ENCODE measurements around the gene EIF2AK2.
"Not testable (repeated sequence)": the region's sequence is repeated elsewhere in the genome, so short reads cannot be mapped to it uniquely, and the experiment has no call there.

EIF2AK2 gene

DNA sequence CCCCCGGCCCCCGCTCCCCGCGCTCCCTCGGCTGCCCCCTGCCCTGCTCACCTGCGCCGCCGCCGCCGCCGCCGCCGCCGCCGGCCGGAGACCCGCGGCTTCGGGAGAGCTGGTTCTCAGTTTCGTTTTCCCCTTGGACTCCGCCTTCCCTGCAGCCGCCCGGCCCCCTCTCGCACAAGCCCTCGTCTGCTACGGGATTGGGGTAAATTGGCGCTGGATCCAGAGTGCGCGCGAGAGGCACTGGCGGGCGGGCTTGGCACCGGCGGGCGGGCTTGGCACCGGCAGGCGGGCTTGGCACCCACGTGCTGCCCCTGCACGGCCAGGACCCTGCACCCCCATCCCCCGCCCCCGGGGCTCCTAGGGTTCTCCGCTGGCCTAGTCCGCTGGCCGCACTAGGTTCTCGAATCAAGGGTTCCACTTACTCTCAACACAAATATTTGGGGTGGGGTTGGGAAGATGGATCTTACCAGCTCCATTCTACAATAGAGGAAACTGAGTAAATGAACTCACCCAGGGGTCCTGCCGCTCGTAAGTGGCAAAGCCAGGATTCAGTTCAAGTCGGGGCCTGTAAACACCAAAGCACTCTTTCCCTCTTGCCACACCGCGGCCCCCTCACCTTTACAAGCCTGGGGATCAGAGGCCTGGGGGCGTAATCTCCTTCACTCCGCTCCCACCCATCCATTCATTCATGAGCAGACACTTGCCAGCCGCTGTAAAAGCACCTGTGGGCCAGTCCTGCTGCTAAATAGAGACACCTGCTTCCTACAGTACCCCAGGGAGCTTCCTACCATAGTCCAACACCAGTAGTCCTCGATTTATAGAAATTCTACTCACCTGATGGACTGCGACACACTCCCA, at the start of gene EIF2AK2:
EIF2AK2 (minus strand) TSS at position 124 of the 858 bp plus-strand sequence. CDS start 9,174 bp downstream, outside the sequence.
- peak; percentile 28 for DNase-seq (ENCODE audit: low read depth)

DNA sequence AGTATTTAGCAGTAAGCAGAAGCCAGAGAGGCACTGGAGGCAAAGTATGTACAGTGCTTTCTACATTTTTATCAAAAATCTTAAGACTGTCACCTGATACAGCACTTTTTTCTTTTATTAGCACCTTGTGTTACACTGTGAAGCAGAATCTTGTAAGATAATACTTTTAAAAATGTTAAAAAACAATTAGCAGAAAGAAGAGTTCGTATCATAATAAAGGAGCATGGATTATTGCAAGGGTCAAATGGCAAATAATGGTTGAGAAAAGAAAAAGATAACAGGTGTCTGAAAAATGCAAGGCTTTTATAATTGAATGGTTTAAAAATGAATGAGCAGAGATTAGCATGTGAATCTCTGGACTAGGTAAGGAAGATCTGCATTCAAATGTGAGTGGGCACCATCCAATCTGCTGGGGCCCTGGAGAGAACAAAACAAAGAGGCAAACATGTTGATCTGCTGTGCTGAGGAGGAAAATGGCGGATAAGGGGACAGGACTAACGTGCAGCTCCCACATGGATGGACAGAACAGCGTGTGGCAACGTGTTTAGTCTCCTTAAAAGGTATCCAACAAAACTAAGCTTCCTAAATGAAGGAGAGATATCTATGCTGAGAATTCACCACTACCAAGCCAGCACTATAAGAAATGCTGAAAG, 49.0 kb upstream of the EIF2AK2 start:
- no peak for DNase-seq (ENCODE audit: low read depth)

DNA sequence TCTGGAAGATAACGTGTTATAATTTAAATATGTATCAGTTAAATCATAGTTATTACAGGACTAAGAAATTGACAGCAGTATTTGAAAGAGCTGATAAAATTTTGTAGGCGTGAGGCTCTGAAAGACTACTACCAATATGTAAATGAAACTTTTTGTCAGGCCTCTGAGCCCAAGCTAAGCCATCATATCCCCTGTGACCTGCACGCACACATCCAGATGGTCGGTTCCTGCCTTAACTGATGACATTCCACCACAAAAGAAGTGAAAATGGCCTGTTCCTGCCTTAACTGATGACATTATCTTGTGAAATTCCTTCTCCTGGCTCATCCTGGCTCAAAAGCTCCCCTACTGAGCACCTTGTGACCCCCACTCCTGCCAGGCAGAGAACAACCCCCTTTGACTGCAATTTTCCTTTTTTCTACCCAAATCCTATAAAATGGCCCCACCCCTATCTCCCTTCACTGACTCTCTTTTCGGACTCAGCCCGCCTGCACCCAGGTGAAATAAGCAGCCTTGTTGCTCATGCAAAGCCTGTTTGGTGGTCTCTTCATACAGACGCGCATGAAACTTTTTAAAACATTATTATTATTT, 48.4 kb upstream of the EIF2AK2 start:
- not testable (repeated sequence) for DNase-seq (ENCODE audit: low read depth)

- DNase-seq (ENCODE audit: low read depth) = no peak
These were observed 46.9 kb upstream of the EIF2AK2 start for GRCh38 chr2:37203708-37204107.

- DNase-seq (ENCODE audit: low read depth) = no peak
These were observed 45.0 kb upstream of the EIF2AK2 start for GRCh38 chr2:37201766-37202165.

GRCh38 chr2:37201208-37201607, 44.4 kb upstream of the EIF2AK2 start:
- DNase-seq (ENCODE audit: low read depth) = no peak

- no peak for DNase-seq (ENCODE audit: low read depth)
These were observed 41.9 kb upstream of the EIF2AK2 start for GRCh38 chr2:37198681-37199065.

- DNase-seq (ENCODE audit: low read depth) = peak; percentile 23
These were observed 39.8 kb upstream of the EIF2AK2 start, which contains the start of gene CEBPZOS for GRCh38 chr2:37196320-37197195. TSS of gene CEBPZOS (plus strand) at chr2:37196496. CDS start at chr2:37199705, 3,209 bp downstream.

DNA sequence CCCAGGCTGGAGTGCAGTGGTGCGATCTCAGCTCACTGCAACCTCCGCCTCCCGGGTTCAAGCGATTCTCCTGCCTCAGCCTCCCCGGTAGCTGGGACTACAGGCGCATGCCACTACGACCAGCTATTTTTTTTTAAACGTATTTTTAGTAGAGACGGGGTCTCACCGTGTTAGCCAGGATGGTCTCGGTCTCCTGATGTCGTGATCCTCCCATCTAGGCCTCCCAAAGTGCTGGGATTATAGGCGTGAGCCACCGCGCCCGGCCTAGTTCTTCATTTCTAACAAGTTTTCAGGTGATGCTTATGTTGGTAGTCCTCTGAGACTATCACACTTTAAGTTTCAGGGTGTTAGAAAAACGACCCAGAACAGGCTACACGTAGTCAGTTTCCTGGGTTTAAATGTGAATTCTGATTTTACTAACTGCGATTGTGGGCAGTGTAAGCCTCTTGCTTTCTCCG, 39.1 kb upstream of the EIF2AK2 start:
- not testable (repeated sequence) for DNase-seq (ENCODE audit: low read depth)

DNA sequence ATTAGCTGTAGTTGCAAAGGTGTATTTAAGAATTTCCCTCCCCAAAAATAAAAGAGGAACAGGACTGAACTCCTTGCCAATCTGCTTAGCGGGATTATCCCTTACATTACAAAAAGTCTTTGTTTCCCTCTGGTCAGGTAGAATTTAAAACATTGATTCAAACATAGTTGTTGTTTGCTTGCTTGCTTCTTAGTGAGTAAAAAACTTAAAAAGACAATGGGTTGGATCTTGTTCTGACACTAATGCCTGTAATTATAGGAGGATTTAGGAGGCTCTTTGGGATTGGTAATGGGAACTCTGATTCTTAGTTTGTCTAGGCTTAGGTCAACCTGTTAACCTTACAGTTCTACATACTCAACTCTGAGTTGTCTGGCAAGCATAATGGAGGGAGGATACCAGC, 35.8 kb upstream of the EIF2AK2 start:
- no peak for DNase-seq (ENCODE audit: low read depth)

DNA sequence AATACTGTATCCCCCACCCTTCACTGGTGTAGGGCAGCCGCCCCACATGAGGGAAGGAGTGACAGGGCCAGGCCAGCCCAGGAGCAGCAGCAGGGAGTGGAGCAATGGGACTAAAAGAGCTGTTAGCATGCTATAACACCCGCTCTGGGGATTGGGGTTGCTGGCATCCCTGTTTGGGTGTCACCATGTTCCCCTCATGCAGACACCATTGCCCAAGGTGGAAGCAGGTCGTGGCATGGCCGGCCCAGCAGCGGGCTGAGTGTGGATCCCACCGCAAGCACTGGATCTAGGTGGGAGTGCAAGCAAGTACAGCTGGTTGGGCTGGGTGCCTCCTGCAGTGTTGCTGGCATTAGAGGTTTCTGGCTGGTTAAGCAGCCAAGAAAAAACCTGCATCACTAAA, 35.0 kb upstream of the EIF2AK2 start:
- no peak for DNase-seq (ENCODE audit: low read depth)

GRCh38 chr2:37191253-37191652, 34.5 kb upstream of the EIF2AK2 start:
- no peak for DNase-seq (ENCODE audit: low read depth)

GRCh38 chr2:37190290-37190689, 33.5 kb upstream of the EIF2AK2 start:
- no peak for DNase-seq (ENCODE audit: low read depth)

DNA sequence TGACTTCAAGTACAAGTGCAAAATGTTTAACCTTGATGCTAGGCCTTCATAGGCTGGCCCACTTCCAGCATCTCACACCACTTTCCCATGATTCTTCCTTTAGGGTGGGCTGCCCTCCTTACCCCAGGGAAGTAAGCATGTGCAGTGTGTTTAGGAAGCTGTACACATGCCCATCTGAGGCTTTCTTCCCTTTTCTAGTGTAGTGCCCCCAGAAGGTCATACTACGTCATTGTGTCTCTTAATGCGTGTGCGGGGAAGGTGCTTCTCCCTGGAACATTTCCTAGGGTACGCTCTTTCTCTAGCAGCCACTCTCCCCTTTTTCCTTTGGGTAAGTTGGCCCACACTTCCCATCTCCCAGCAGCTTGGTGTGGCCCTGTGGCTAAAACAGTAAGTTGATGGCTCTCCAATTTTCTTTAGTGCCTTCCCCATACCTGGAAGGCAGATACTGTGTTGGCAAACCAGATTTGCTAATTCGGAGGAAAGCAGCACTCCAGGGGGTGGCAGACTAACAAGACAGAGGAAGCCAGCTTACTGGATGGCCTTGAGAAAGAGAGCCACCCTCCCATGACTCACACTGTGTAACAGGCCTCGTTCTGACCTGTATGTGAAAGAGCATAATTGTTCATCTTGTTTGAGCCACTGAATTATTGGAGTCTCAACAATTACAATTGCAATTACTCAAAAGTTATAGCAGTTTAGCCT, 32.8 kb upstream of the EIF2AK2 start:
- DNase-seq (ENCODE audit: low read depth) = peak; percentile 57

DNA sequence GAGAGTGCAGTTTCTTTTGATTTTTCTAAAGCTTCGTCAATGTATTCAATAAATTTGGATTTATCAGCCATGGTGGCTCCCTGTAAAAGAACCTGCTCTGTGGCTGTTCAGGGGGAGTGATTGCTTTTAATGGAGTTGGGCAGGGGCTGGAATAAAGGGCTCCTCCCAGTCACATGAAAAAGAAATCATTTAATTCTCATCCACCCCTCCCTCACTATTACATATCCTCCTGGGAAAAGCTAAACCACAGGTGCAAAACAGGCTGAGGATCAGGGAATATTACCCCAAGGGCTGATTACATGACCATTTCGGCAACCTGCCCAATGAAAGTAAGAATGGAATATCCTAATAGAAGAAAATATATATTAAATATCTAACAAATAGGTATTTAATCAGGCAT, 31.8 kb upstream of the EIF2AK2 start, which contains the start of gene SULT6B1:
SULT6B1 (minus strand) TSS at position 101 of the 400 bp plus-strand sequence; CDS start at position 71, 30 bp downstream.
- no peak for DNase-seq (ENCODE audit: low read depth)

DNA sequence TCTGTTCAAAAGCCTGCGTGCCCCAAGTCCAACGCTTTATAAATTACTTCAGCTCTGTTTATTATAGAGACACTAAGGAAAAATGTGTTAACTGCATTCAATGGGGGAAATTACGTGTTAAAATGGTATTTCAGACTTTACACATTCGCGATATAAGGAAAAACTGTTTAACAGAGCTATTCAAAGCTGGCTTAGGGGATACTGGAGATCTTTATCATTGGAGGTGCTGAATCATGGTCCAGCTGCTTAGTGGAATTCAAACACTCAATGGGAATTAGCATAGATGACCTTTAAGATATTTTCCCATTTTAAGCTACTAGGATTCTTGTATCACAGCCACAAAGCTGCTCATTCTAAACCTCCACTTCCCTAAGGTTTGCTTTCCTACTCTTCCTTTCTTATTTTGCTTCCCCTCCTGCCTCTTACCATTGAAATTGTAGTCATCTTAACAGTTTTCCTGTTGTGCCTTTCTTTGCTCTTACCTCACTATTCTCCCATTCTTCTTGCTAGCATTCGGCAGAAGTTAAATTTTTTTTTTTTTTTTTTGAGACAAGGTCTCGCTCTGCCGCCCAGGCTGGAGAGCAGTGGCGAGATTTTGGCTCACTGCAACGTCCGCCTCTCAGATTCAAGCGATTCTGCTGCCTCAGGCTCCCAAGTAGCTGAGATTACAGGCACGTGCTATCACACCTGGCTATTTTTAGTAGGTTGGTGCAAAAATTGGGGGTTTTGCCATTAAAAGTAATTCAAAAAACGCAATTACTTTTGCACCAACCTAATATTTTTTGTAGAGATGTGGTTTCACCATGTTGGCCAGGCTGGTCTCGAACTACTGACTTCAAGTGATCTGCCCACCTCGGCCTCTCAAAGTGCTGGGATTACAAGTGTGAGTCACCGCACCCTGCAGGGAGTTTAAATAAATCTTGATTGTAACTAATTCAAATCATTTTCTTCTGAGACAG, 25.2 kb upstream of the EIF2AK2 start:
- DNase-seq (ENCODE audit: low read depth) = no peak

DNA sequence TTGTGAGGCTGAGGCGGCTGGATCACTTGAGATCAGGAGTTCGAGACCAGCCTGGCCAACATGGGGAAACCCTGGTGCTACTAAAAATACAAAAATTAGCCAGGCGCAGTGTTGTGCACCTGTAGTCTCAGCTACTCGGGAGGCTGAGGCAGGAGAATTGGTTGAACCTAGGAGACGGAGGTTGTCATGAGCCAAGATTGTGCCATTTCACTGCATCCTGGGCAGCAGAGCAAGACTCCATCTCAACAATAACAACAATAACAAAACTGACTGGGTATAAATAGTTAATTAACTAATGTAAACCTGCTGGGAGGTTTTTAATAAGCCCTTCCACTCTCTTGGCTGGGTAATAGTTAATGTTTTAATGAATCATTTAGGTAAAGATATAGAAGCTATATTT, 23.9 kb upstream of the EIF2AK2 start:
- DNase-seq (ENCODE audit: low read depth) = no peak

GRCh38 chr2:37180006-37180639, 23.3 kb upstream of the EIF2AK2 start:
- DNase-seq (ENCODE audit: low read depth) = no peak

- no peak for DNase-seq (ENCODE audit: low read depth)
These were observed 17.0 kb upstream of the EIF2AK2 start for GRCh38 chr2:37173741-37174140.

DNA sequence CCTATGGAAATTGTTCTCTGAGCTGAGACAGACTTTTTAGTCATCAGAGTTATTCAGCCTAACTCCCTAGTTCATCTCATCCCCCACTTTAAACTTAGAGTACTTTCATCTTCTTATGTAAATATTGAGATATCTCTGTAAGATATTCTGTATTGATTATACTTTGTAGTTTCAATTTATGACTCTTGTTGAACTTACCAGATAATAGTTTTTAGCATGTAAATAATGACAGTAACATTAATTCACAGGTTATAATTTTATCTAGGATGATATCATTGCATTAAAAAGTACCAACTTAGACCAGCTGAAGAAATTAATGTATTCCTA, 14.8 kb upstream of the EIF2AK2 start:
- DNase-seq (ENCODE audit: low read depth) = no peak
